NCI-H2081 treated with DMSO at 0.1 percent for 48 hours (cell line): Measurements from ENCODE around the gene TEX14.

Source experiments
- DNase-seq: peaks from one replicate; lab custom pipeline; 2025; lab: John Stamatoyannopoulos, UW

TEX14 gene

GRCh38 chr17:58517928-58518609 lies 173.8 kb downstream of the TEX14 start:
- peak; percentile 100 for DNase-seq

DNA sequence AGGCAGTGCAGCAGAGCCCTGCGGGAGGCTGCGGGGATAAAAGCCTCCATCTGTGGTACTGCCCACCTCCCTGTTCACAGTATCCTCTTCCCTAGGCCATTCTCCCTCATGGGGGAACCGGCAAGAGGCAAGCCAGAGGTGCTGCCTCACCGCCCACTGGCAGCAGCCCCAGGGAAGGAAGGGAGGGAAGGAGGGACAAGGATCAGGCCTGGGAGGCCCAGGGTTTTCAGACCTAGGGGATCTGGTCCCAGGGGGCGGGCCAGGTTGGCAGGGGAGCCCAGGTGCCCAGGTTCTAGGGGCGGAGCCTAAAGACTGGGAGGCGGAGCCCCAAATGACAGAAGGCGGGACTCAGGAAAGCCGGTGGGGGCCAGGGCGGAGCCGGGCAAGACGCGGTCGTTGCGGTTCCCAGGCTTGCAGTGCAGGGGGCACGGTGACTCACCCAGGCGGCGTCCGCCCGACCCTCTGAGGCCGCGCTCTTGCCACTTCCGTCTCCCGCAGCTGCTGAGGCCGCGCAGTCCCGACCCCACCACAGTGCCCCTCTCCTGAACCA lies 174.4 kb downstream of the TEX14 start:
- DNase-seq: no peak

- no peak for DNase-seq
These were observed 175.0 kb downstream of the TEX14 start for GRCh38 chr17:58516644-58517377.

- no peak for DNase-seq
These were observed 176.6 kb downstream of the TEX14 start for GRCh38 chr17:58515286-58515685.

DNA sequence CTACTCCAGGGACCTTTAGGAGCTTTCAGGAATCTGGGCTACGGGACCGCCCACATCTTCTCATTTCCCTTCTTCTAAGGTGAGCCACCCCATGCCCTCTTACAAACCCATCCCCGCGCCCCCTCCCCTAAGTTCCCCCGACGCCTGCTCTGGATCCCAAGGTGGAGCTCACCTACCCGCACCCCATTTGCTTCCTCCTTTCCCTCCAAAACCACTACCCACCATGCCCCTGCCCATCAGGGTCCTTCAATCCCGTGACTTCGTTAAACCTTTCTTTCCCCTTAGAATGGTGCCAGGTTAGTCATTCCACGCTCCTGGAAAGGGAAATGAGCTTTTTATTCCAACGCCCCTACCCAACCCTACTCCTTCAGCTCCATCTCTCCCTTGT lies 177.1 kb downstream of the TEX14 start:
- no peak for DNase-seq

DNA sequence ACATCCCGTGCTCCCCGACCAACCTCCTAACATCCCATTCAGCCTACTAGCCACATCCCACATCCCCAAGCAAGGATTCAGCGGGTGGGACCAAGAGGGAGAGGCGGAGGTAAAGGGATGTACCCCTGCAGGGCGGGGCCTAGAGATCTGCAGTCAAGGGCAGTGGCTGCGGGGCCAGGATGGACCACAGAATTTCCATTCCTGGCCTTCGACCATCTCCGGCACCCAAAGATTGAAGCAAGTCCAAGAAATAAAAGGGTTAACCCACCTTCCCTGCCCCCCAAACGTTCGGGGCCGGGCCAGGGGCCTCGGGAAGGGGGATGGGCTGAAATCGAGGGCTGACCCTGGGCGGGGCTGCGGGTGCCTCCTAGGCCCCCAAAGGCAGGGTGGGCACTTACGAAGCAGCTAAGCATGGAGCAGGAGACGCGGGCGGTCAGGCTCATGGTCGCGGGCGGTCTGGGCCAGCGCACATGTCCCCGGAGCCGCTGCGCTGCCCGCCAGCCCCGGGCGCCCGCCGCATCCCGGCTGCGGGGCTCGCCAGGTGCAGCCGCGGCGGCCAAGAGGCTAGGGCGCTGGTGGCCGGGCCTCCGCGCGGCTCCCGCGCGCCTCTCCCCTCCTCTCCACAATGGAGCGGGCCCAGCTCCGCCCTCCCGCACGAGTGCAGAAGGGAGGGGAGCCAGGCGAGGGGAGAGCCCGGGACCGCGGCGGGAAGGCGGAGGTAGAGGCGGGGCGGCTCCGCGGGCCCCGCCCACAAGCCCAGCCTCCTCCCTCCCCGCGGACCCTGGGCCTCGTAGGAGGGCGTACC lies 177.7 kb downstream of the TEX14 start, which contains the start of gene MTMR4:
Gene MTMR4, minus strand, starts transcription at position 674 of the 805 bp plus-strand sequence. Its CDS starts 231 bp downstream, at position 443.
- DNase-seq: peak; percentile 32

- DNase-seq: no peak
These were observed 178.4 kb downstream of the TEX14 start for GRCh38 chr17:58513267-58513964.

DNA sequence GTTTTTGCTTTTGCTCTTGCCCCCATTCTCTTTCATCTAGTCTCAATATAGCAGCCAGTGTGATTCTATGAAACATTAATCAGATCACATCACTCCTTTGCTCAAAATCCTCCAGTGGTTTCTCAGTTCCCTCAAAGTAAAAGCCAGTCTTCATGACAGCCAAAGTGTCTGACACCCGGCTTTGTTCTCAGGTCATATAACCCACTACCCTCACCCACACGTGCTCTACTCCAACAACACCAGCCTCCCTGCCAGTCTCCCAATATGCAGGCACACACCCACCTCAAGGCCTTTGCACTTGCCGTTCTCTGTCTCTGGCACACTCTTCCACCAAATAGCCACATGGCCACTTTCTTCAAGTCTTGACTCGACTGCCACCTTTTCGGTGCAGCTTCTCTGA lies 181.8 kb downstream of the TEX14 start:
- no peak for DNase-seq

DNA sequence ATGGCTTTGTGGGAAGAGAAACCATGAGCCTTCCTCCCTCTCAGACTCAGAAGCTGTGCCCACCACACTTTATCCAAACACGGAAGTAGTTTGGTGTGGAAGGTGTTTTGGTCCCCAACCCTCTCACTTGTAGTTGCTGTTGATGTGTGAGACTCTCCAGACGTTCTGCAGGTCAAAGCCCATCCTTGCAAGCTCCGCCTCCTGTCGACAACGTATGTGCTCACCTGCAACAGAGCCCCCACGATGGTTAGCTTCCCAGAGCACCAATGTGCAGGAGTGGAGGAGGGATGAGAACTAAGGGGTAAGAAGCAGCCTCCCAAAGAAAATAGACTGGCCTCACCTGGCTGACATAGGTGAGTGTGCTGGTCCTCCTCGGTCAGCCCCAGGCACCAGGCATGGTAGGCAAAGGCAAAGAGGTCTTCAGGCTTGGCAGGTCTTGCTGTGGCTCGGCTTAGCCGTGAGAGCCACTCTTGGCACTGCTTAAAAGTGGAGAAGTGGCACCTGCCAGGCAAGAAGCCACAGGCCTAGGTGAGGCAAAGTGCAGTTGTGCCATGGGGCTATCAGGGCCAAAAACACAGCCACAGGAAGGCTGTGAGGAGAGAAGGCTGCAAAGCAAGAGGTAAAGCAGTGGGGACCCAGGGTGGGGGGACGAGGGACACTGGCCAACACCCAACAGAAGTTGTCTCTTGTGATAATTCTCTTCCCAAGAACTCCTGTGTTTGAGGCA lies 183.3 kb downstream of the TEX14 start:
- no peak for DNase-seq

- no peak for DNase-seq
These were observed 184.7 kb downstream of the TEX14 start for GRCh38 chr17:58507123-58507634.
